ENCODE results near the gene ABHD3.

ABHD3 gene, protein sequence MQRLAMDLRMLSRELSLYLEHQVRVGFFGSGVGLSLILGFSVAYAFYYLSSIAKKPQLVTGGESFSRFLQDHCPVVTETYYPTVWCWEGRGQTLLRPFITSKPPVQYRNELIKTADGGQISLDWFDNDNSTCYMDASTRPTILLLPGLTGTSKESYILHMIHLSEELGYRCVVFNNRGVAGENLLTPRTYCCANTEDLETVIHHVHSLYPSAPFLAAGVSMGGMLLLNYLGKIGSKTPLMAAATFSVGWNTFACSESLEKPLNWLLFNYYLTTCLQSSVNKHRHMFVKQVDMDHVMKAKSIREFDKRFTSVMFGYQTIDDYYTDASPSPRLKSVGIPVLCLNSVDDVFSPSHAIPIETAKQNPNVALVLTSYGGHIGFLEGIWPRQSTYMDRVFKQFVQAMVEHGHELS

GRCh38 chr18:21704603-21705364, at the start of gene ABHD3:
Gene ABHD3, minus strand, starts transcription at chr18:21704774. Its CDS starts 109 bp downstream, at chr18:21704665.
- no peaks in the 10 kb centered on the region for H3K36me3 ChIP-seq (ENCODE audit: insufficient read depth, low read length)
- peaks cover 31% of the 10 kb centered on the region for H3K79me2 ChIP-seq (ENCODE audit: insufficient read depth, low read length)
- H3K9me3 ChIP-seq (ENCODE audit: insufficient read depth, low read depth, low read length): no peaks in the 10 kb centered on the region
- peaks cover 8% of the 10 kb centered on the region for H4K20me1 ChIP-seq (ENCODE audit: insufficient read depth, low read length, poor library complexity, severe bottlenecking)
- H2AFZ ChIP-seq (ENCODE audit: low read length): peak within 1 kb of the TSS; percentile 98
- H3F3A ChIP-seq (ENCODE audit: low read depth): no peaks in the 10 kb centered on the region
- peaks cover 26% of the 10 kb centered on the region for H3K4me1 ChIP-seq (ENCODE audit: insufficient read depth, low read length, poor library complexity, severe bottlenecking)
- no peaks in the 10 kb centered on the region for H3K27me3 ChIP-seq (ENCODE audit: insufficient read depth, low read length, poor library complexity, severe bottlenecking)
- peak within 1 kb of the TSS; percentile 82 for H3K4me2 ChIP-seq (ENCODE audit: low read depth, low read length, poor library complexity, severe bottlenecking)
- TF ChIP-seq CTCF (conservative IDR thresholded peaks at IDR 0.05; ENCODE audit: low read length) (peak; percentile 29), EZH2phosphoT487 (IDR thresholded peaks at IDR 0.05; ENCODE audit: borderline replicate concordance) (no peak)
- H3K9ac ChIP-seq (ENCODE audit: low read depth, low read length, poor library complexity, severe bottlenecking): peak within 1 kb of the TSS; percentile 81
- no peaks in the 10 kb centered on the region for H3K9me2 ChIP-seq (replicated peaks; ENCODE audit: low read depth, low read length)
- H3K4me3 ChIP-seq (ENCODE audit: low read length, poor library complexity, severe bottlenecking): peak within 1 kb of the TSS; percentile 99

DNA sequence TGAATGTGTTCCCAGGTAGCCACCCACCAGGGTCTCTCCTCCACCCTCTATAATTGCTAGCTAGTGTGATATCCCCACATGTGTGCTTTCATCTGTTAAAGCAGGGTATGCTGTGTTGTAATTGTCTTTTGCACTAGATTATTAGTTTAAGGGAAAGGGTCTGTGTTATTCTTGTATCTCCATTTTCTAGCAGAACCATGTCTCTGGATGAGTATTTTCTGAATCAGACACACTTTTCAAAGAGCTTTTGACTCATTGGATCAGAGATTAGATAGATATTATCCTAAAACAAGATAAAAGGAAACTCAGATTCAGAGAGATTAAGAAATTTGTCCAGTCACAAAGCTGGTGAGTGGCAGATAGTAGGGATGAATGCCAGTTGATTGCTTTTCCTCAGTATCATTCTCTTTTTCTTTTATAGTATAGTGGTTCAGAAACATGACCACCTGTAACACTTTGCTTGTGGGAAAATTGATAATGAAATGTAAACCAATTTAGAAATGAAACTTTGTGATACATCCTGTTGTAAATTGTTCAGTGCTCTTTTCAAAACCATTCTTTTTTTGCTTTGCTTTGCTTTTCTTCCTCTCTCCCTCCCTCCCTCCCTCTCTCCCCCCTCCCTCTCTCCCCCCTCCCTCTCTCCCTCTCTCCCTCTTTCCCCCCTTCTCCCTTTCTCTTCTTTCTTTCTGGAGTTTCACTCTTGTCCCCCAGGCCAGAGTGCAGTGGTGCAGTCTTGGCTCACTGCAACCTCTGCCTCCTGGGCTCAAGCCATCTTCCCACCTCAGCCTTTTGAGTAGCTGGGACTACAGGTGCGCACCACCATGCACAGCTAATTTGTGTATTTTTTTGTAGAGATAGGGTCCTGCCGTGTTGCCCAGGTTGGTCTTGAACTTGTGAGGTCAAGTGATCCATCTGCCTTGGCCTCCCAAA, 43.5 kb upstream of the ABHD3 start:
- Histone ChIP-seq H3K27me3 (ENCODE audit: insufficient read depth, low read length, poor library complexity, severe bottlenecking) (no peaks in the 10 kb centered on the region), H3F3A (ENCODE audit: low read depth) (peaks cover 3% of the 10 kb centered on the region; the same call in 1 of the 2 replicates), H3K4me2 (ENCODE audit: low read depth, low read length, poor library complexity, severe bottlenecking) (peak overlapping the region; percentile 90), H3K9ac (ENCODE audit: low read depth, low read length, poor library complexity, severe bottlenecking) (peak overlapping the region; percentile 21), H3K9me3 (ENCODE audit: insufficient read depth, low read depth, low read length) (no peaks in the 10 kb centered on the region), H3K9me2 (replicated peaks; ENCODE audit: low read depth, low read length) (no peaks in the 10 kb centered on the region), H2AFZ (ENCODE audit: low read length) (no peak overlapping the region), H4K20me1 (ENCODE audit: insufficient read depth, low read length, poor library complexity, severe bottlenecking) (peaks cover 83% of the 10 kb centered on the region), H3K4me1 (ENCODE audit: insufficient read depth, low read length, poor library complexity, severe bottlenecking) (peaks cover 52% of the 10 kb centered on the region), H3K36me3 (ENCODE audit: insufficient read depth, low read length) (no peaks in the 10 kb centered on the region), H3K79me2 (ENCODE audit: insufficient read depth, low read length) (peaks cover 92% of the 10 kb centered on the region), H3K4me3 (ENCODE audit: low read length, poor library complexity, severe bottlenecking) (peak overlapping the region; percentile 84)
- TF ChIP-seq EZH2phosphoT487 (IDR thresholded peaks at IDR 0.05; ENCODE audit: borderline replicate concordance) (no peak), CTCF (conservative IDR thresholded peaks at IDR 0.05; ENCODE audit: low read length) (no peak)

DNA sequence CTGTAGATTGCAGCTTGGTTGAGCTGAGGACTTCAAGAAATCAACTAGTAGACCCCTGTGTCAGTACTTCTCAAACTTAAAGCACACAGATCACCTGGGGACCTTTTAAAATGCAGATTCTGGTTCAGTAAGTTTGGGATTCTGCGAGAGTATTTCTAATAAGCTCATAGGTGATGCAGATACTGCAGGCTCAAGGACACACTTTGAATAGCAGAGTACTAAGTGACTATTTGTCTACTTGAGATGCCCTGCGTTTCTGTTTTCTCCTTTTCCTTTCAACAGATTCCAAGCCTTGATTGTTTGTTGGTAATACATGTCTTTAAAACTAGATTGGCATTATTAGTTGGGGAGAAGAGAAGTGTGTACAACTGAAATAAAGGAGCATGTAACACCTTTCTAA, 42.7 kb upstream of the ABHD3 start:
- peak overlapping the region; percentile 90 for H3K4me2 ChIP-seq (ENCODE audit: low read depth, low read length, poor library complexity, severe bottlenecking)
- H3K27me3 ChIP-seq (ENCODE audit: insufficient read depth, low read length, poor library complexity, severe bottlenecking): no peaks in the 10 kb centered on the region
- H3K9ac ChIP-seq (ENCODE audit: low read depth, low read length, poor library complexity, severe bottlenecking): peak overlapping the region; percentile 21
- H3K79me2 ChIP-seq (ENCODE audit: insufficient read depth, low read length): peaks cover 92% of the 10 kb centered on the region
- H2AFZ ChIP-seq (ENCODE audit: low read length): no peak overlapping the region
- H3K9me3 ChIP-seq (ENCODE audit: insufficient read depth, low read depth, low read length): no peaks in the 10 kb centered on the region
- H3K36me3 ChIP-seq (ENCODE audit: insufficient read depth, low read length): no peaks in the 10 kb centered on the region
- peak overlapping the region; percentile 84 for H3K4me3 ChIP-seq (ENCODE audit: low read length, poor library complexity, severe bottlenecking)
- peaks cover 3% of the 10 kb centered on the region; the same call in 1 of the 2 replicates for H3F3A ChIP-seq (ENCODE audit: low read depth)
- peaks cover 84% of the 10 kb centered on the region for H4K20me1 ChIP-seq (ENCODE audit: insufficient read depth, low read length, poor library complexity, severe bottlenecking)
- no peaks in the 10 kb centered on the region for H3K9me2 ChIP-seq (replicated peaks; ENCODE audit: low read depth, low read length)
- peaks cover 60% of the 10 kb centered on the region for H3K4me1 ChIP-seq (ENCODE audit: insufficient read depth, low read length, poor library complexity, severe bottlenecking)
- no peak for TF ChIP-seq EZH2phosphoT487 (IDR thresholded peaks at IDR 0.05; ENCODE audit: borderline replicate concordance)
- no peak for TF ChIP-seq CTCF (conservative IDR thresholded peaks at IDR 0.05; ENCODE audit: low read length)
